Karpas-422 (cell line): Measurements from ENCODE around the gene NPIPB4. TPM values are rescaled to one million over a fixed set of nuclear protein-coding genes. Genes with fewer than 3 reads are reported as not detected.
"Not testable (repeated sequence)": the region's sequence is repeated elsewhere in the genome, so short reads cannot be mapped to it uniquely, and the experiment has no call there.

Source experiments
- DNase-seq: peaks from one replicate; pipeline ENCODE4 v3.0.0-alpha.2; 2015
- H2AFZ ChIP-seq: fragments of 200-600 bp; sonication (generic); 2 replicates; pipeline ENCODE4 v1.6.1; 2014; ENCODE audit warnings: antibody characterized with exemption, low read length, mixed read lengths
- H3K27ac ChIP-seq: fragments of 200-600 bp; sonication (generic); 2 replicates; pipeline ENCODE4 v1.5.1; 2014; ENCODE audit warnings: mild to moderate bottlenecking, low read length, moderate library complexity
- H3K27me3 ChIP-seq: fragments of 200-600 bp; sonication (generic); 2 replicates; pipeline ENCODE4 v1.6.1; 2014; ENCODE audit warnings: low read length, mixed read lengths
- H3K36me3 ChIP-seq: fragments of 200-600 bp; sonication (generic); 2 replicates; pipeline ENCODE4 v1.6.1; 2014; ENCODE audit warnings: low read length, mixed read lengths; ENCODE audit not compliant: insufficient read depth
- H3K4me1 ChIP-seq: fragments of 200-600 bp; sonication (generic); 2 replicates; pipeline ENCODE4 v1.6.1; 2014; ENCODE audit warnings: mild to moderate bottlenecking, low read length, mixed read lengths
- H3K4me2 ChIP-seq: fragments of 200-600 bp; sonication (generic); 2 replicates; pipeline ENCODE4 v1.6.1; 2014; ENCODE audit warnings: low read length, low read depth, mild to moderate bottlenecking; ENCODE audit not compliant: poor library complexity, severe bottlenecking
- H3K4me3 ChIP-seq: fragments of 200-600 bp; sonication (generic); 2 replicates; pipeline ENCODE4 v1.5.1; 2014; ENCODE audit warnings: mild to moderate bottlenecking, antibody characterized with exemption, low read length, mixed read lengths
- H3K79me2 ChIP-seq: fragments of 200-600 bp; sonication (generic); 2 replicates; pipeline ENCODE4 v1.6.1; 2014; ENCODE audit warnings: mild to moderate bottlenecking, low read length, mixed read lengths
- H3K9ac ChIP-seq: fragments of 200-600 bp; sonication (generic); 2 replicates; pipeline ENCODE4 v1.6.0; 2014; ENCODE audit warnings: low read length
- H3K9me2 ChIP-seq: fragments of 200-600 bp; sonication (generic), shearing (Covaris generic); replicated peaks from 2 replicates; pipeline ENCODE4 v1.6.0; 2014; ENCODE audit warnings: mild to moderate bottlenecking, low read length, moderate library complexity; ENCODE audit not compliant: insufficient read depth
- H3K9me3 ChIP-seq: fragments of 300-700, 200-600 bp; sonication (generic); 2 replicates; pipeline ENCODE4 v1.6.1; 2014; ENCODE audit warnings: low read length, mixed read lengths
- H4K20me1 ChIP-seq: fragments of 200-600 bp; sonication (generic); 2 replicates; pipeline ENCODE4 v1.6.1; 2014; ENCODE audit warnings: mild to moderate bottlenecking, antibody characterized with exemption, low read length, low read depth; ENCODE audit not compliant: insufficient read depth
- total RNA-seq: library from RNA; depleted of rRNA; stranded (reverse); fragments of >200 nt; shearing (Covaris generic); gene quantifications from 2 replicates; pipeline ENCODE4 v1.2.3, GENCODE V29; 2014; ENCODE audit warnings: low replicate concordance

NPIPB4 gene
- total RNA-seq, 1 experiment from 2014 or later: 52.5 TPM

GRCh38 chr16:21825526-21825925 lies 32.0 kb downstream of the NPIPB4 start:
- not testable (repeated sequence) for H3K9me2 ChIP-seq, H3K79me2 ChIP-seq, DNase-seq, H2AFZ ChIP-seq, H3K4me2 ChIP-seq, H3K9me3 ChIP-seq, H3K4me3 ChIP-seq, H3K27me3 ChIP-seq, H3K27ac ChIP-seq, H3K4me1 ChIP-seq, H3K36me3 ChIP-seq, H3K9ac ChIP-seq, H4K20me1 ChIP-seq

- not testable (repeated sequence) for H3K9me2 ChIP-seq, H3K4me3 ChIP-seq, H4K20me1 ChIP-seq, H3K4me1 ChIP-seq, H3K27ac ChIP-seq, H3K27me3 ChIP-seq, DNase-seq, H3K9ac ChIP-seq, H3K4me2 ChIP-seq, H2AFZ ChIP-seq, H3K9me3 ChIP-seq, H3K36me3 ChIP-seq
- peaks cover 14% of the 10 kb centered on the region for H3K79me2 ChIP-seq
Observed at GRCh38 chr16:21823258-21823657, 34.3 kb downstream of the NPIPB4 start.

- DNase-seq: not testable (repeated sequence)
- H3K9ac ChIP-seq: peak overlapping the region; percentile 78
- H3K4me2 ChIP-seq: peak overlapping the region; percentile 88
Observed at GRCh38 chr16:21820908-21821465, 36.6 kb downstream of the NPIPB4 start.

GRCh38 chr16:21820028-21820907 lies 37.3 kb downstream of the NPIPB4 start:
- not testable (repeated sequence) for H4K20me1 ChIP-seq, H3K9me2 ChIP-seq, H3K27me3 ChIP-seq, H3K36me3 ChIP-seq, H3K4me1 ChIP-seq, H3K9me3 ChIP-seq
- Histone ChIP-seq H3K27ac (peak overlapping the region; percentile 58; the same call in 1 of the 2 replicates), H3K4me2 (peak overlapping the region; percentile 88), H2AFZ (peak overlapping the region; percentile 99), H3K4me3 (peak overlapping the region; percentile 87), H3K79me2 (peaks cover 14% of the 10 kb centered on the region), H3K9ac (peak overlapping the region; percentile 78)
- peak; percentile 92 for DNase-seq

More at GRCh38 chr16:21820908-21821465, 36.6 kb downstream of the NPIPB4 start:
- H3K27ac ChIP-seq, H3K27me3 ChIP-seq, H3K4me1 ChIP-seq, H3K9me2 ChIP-seq, H3K9me3 ChIP-seq, H4K20me1 ChIP-seq, H3K36me3 ChIP-seq: not testable (repeated sequence)
- Histone ChIP-seq H2AFZ (peak overlapping the region; percentile 99), H3K79me2 (peaks cover 14% of the 10 kb centered on the region), H3K4me3 (peak overlapping the region; percentile 87)

- not testable (repeated sequence) for H2AFZ ChIP-seq, H3K9me3 ChIP-seq, H3K4me1 ChIP-seq, DNase-seq, H3K27me3 ChIP-seq, H4K20me1 ChIP-seq, H3K36me3 ChIP-seq, H3K9me2 ChIP-seq, H3K27ac ChIP-seq
- Histone ChIP-seq H3K4me2 (peak overlapping the region; percentile 88), H3K9ac (peak overlapping the region; percentile 78), H3K4me3 (peak overlapping the region; percentile 87), H3K79me2 (peaks cover 14% of the 10 kb centered on the region)
Observed at GRCh38 chr16:21819617-21820016, 37.9 kb downstream of the NPIPB4 start.

GRCh38 chr16:21817012-21817411 lies 40.5 kb downstream of the NPIPB4 start:
- peaks cover 14% of the 10 kb centered on the region for H3K79me2 ChIP-seq
- H3K27ac ChIP-seq, H3K36me3 ChIP-seq, H3K27me3 ChIP-seq, H3K4me1 ChIP-seq, H2AFZ ChIP-seq, H3K4me2 ChIP-seq, H4K20me1 ChIP-seq, H3K4me3 ChIP-seq, H3K9ac ChIP-seq, H3K9me2 ChIP-seq, DNase-seq, H3K9me3 ChIP-seq: not testable (repeated sequence)

- H3K36me3 ChIP-seq, H3K9ac ChIP-seq, H3K4me1 ChIP-seq, H3K4me2 ChIP-seq, H3K9me2 ChIP-seq, H4K20me1 ChIP-seq, DNase-seq, H3K9me3 ChIP-seq, H3K27ac ChIP-seq, H2AFZ ChIP-seq, H3K4me3 ChIP-seq, H3K27me3 ChIP-seq: not testable (repeated sequence)
- peaks cover 14% of the 10 kb centered on the region for H3K79me2 ChIP-seq
Observed at GRCh38 chr16:21815694-21816093, 41.9 kb downstream of the NPIPB4 start.

GRCh38 chr16:21802375-21802663 lies 55.2 kb downstream of the NPIPB4 start:
- H4K20me1 ChIP-seq, H3K9me2 ChIP-seq: not testable (repeated sequence)

More at GRCh38 chr16:21802375-21802663, 55.2 kb downstream of the NPIPB4 start:
- H3K36me3 ChIP-seq, H3K9ac ChIP-seq, DNase-seq, H3K27me3 ChIP-seq, H3K9me3 ChIP-seq, H3K4me3 ChIP-seq, H3K27ac ChIP-seq, H3K79me2 ChIP-seq, H3K4me2 ChIP-seq, H3K4me1 ChIP-seq, H2AFZ ChIP-seq: not testable (repeated sequence)
